ENCODE measurements around the gene FAM222A. TPM values are rescaled to one million over a fixed set of nuclear protein-coding genes. Genes with fewer than 3 reads are reported as not detected.

FAM222A gene
- total RNA-seq, 1 experiment from 2014 or later: 3.7 TPM

- no peaks in the 10 kb centered on the region for H3K36me3 ChIP-seq (ENCODE audit: control insufficient read depth in 1 of 2, insufficient read depth in 2 of 2, low read length in 2 of 2)
- POLR2A ChIA-PET: no interaction called here
- ATAC-seq: no peak
- no peaks in the 10 kb centered on the region for H3K9me2 ChIP-seq (ENCODE audit: insufficient read depth)
- H4K20me1 ChIP-seq (ENCODE audit: insufficient read depth): no peaks in the 10 kb centered on the region
- no peaks in the 10 kb centered on the region for H3K9me3 ChIP-seq (ENCODE audit: control insufficient read depth in 1 of 2, insufficient read depth in 1 of 2, low read depth in 1 of 2, low read length in 2 of 2)
- no peak overlapping the region for H3K27ac ChIP-seq (ENCODE audit: low read depth, low read length)
- RAD21 ChIA-PET (ENCODE audit: low non-redundant PET in 1 of 2, low total read pairs in 2 of 2, uncharacterized antibody in 2 of 2, unreplicated experiment in 2 of 2): no interaction called here
- H3K4me3 ChIP-seq (replicated peaks in 1 of 2; ENCODE audit: low read depth in 1 of 2, low read length in 2 of 2): no peak overlapping the region
- no peaks in the 10 kb centered on the region for H3K79me2 ChIP-seq (ENCODE audit: insufficient read depth, low read length)
- no peaks in the 10 kb centered on the region for H3K4me1 ChIP-seq (ENCODE audit: control insufficient read depth in 1 of 2, insufficient read depth in 2 of 2, low read length in 2 of 2)
- CTCF ChIA-PET: interaction anchor here (0.6 kb wide), 1 partner anchor 1098 kb away, joined by 6 read pairs; no protein-coding TSS in a partner anchor
- no peak overlapping the region for H3K9ac ChIP-seq (ENCODE audit: low read length)
- intact Hi-C loops (cut with micrococcal nuclease): no loop called here
- H3K27me3 ChIP-seq (ENCODE audit: insufficient read depth, low read length): no peaks in the 10 kb centered on the region
- H2AFZ ChIP-seq (ENCODE audit: low read depth, low read length, poor library complexity, severe bottlenecking): no peak overlapping the region
- BruUV-seq (replicated peaks): no TSS peak
- no peak for DNase-seq (ENCODE audit: low read depth, low spot score)
- TF ChIP-seq TCF7L2 (IDR thresholded peaks at IDR 0.05; ENCODE audit: borderline replicate concordance, extremely low read depth, insufficient read depth, insufficient read length) (no peak), ZBTB33 (IDR thresholded peaks at IDR 0.05; ENCODE audit: extremely low read depth, insufficient replicate concordance, low read length) (no peak), JUND (IDR thresholded peaks at IDR 0.05) (no peak), MAX (IDR thresholded peaks at IDR 0.05) (no peak), CEBPB (IDR thresholded peaks at IDR 0.05; ENCODE audit: low read depth) (no peak), RAD21 (IDR thresholded peaks at IDR 0.05; ENCODE audit: low read depth) (no peak), CBX3 (IDR thresholded peaks at IDR 0.05; ENCODE audit: low read depth) (no peak), SIN3A (IDR thresholded peaks at IDR 0.05; ENCODE audit: low read depth) (no peak), FOSL1 (IDR thresholded peaks at IDR 0.05; ENCODE audit: low read depth) (no peak), ZFX (IDR thresholded peaks at IDR 0.05) (no peak), SRF (IDR thresholded peaks at IDR 0.05; ENCODE audit: low read depth) (no peak), SP1 (IDR thresholded peaks at IDR 0.05; ENCODE audit: low read depth) (no peak), CTCF (IDR thresholded peaks at IDR 0.05 in 2 of 3, conservative IDR thresholded peaks at IDR 0.05 in 1 of 3; ENCODE audit: borderline replicate concordance in 1 of 3, insufficient read depth in 1 of 3, low read depth in 2 of 3, low read length in 2 of 3) (no peak), REST (IDR thresholded peaks at IDR 0.05; ENCODE audit: low read depth) (no peak), ELF1 (IDR thresholded peaks at IDR 0.05; ENCODE audit: borderline replicate concordance, low read depth) (no peak), EZH2 (IDR thresholded peaks at IDR 0.05) (no peak), EGR1 (IDR thresholded peaks at IDR 0.05; ENCODE audit: low read depth) (no peak)
- no peak overlapping the region for H3K4me2 ChIP-seq (ENCODE audit: low read length)
Observed at GRCh38 chr12:109744986-109745942, 31.6 kb downstream of the FAM222A start.
